Adrenal gland (tissue), 5 donors: ENCODE results near the gene CELA3B.

Experiments used
- CTCF ChIP-seq, 6 experiments: fragments of 450-650 bp in 4 of 6; fragments of 200-600 bp in 2 of 6; sonication (generic) in 1 of 6; IDR thresholded peaks; 1 replicate in 5 of 6; 2 replicates in 1 of 6; pipeline versions ENCODE4 v1.5.1 to v1.8.0; 2016 to 2021; ENCODE audit warnings: antibody characterized with exemption in 6 of 6, mild to moderate bottlenecking in 2 of 6, moderate library complexity in 1 of 6
- POLR2A ChIP-seq, 2 donors: fragments of 450-650 bp; IDR thresholded peaks; one replicate each; pipeline ENCODE4 v1.6.1; 2017; ENCODE audit warnings: antibody characterized with exemption in 2 of 2, mild to moderate bottlenecking in 2 of 2, moderate library complexity in 1 of 2
- donor health status: DM: no; HTN: no; CAD: no.

GRCh38 chr1:22026924-22027289 lies 50.1 kb downstream of the CELA3B start:
- TF ChIP-seq CTCF (IDR thresholded peaks at IDR 0.05) (no peak), POLR2A (IDR thresholded peaks at IDR 0.05) (no peak)
